Hepatocyte (in vitro differentiated cells): ENCODE data around the gene ELF5. TPM values are rescaled to one million over a fixed set of nuclear protein-coding genes. Genes with fewer than 3 reads are reported as not detected.

ENCODE experiments used
- DNase-seq: peaks from one replicate; pipeline ENCODE4 v3.0.0-alpha.2; 2016; ENCODE audit warnings: low spot score
- H2AFZ ChIP-seq: fragments of 200-600 bp; sonication (generic); 2 replicates; pipeline ENCODE4 v1.6.0; 2016; ENCODE audit warnings: antibody characterized with exemption, mild to moderate bottlenecking
- H3K27ac ChIP-seq: fragments of 200-600 bp; sonication (generic); 2 replicates; pipeline ENCODE4 v1.5.1; 2016; ENCODE audit warnings: mild to moderate bottlenecking
- H3K27me3 ChIP-seq: fragments of 200-600 bp; sonication (generic); 2 replicates; pipeline ENCODE4 v1.6.1; 2016
- H3K36me3 ChIP-seq: fragments of 200-600 bp; sonication (generic); replicated peaks from 2 replicates; pipeline ENCODE4 v1.5.1; 2016; ENCODE audit warnings: low read depth; ENCODE audit not compliant: insufficient read depth
- H3K4me1 ChIP-seq: fragments of 200-600 bp; sonication (generic); 2 replicates; pipeline ENCODE4 v1.5.1; 2016; ENCODE audit warnings: mild to moderate bottlenecking, moderate library complexity; ENCODE audit not compliant: insufficient read depth
- H3K4me2 ChIP-seq: fragments of 200-600 bp; sonication (generic); 2 replicates; pipeline ENCODE4 v1.6.0; 2016
- H3K4me3 ChIP-seq: fragments of 200-600 bp; sonication (generic); 2 replicates; pipeline ENCODE4 v1.5.1; 2016; ENCODE audit warnings: mild to moderate bottlenecking
- H3K79me2 ChIP-seq: fragments of 200-600 bp; sonication (generic); 2 replicates; pipeline ENCODE4 v1.6.0; 2017; ENCODE audit warnings: mild to moderate bottlenecking
- H3K9me2 ChIP-seq: fragments of 200-600 bp; sonication (generic); replicated peaks from 2 replicates; pipeline ENCODE4 v1.6.0; 2017; ENCODE audit warnings: mild to moderate bottlenecking; ENCODE audit not compliant: insufficient read depth
- H3K9me3 ChIP-seq: fragments of 200-600 bp; sonication (generic); 2 replicates; pipeline ENCODE4 v1.5.1; 2016; ENCODE audit warnings: low read depth, mild to moderate bottlenecking
- H4K20me1 ChIP-seq: fragments of 200-600 bp; sonication (generic); 2 replicates; pipeline ENCODE4 v1.6.0; 2016; ENCODE audit warnings: mild to moderate bottlenecking; ENCODE audit not compliant: insufficient read depth, poor library complexity, severe bottlenecking
- EZH2 ChIP-seq: fragments of 200-600 bp; sonication (generic); IDR thresholded peaks from 2 replicates; pipeline ENCODE4 v1.6.1; 2016; ENCODE audit warnings: antibody characterized with exemption, mild to moderate bottlenecking, borderline replicate concordance
- EZH2phosphoT487 ChIP-seq: fragments of 200-600 bp; sonication (generic); IDR thresholded peaks from one replicate; pipeline ENCODE4 v1.6.1; 2018; ENCODE audit warnings: antibody characterized with exemption, mild to moderate bottlenecking, low read depth, moderate library complexity; ENCODE audit not compliant: unreplicated experiment, severe bottlenecking
- WGBS: methylation state at CpG from one replicate; pipeline ENCODE4 v1.1.6; 2016; ENCODE audit warnings: low lambda C conversion rate; ENCODE audit errors: missing lambda C conversion rate; 5-methylcytosine and 5-hydroxymethylcytosine counted together
- polyA plus RNA-seq: library from polyadenylated mRNA; unstranded; fragments of >200 nt; fragmentation: Nextera tagmentation; extraction: Ambion mirVana; gene quantifications from 2 replicates; pipeline ENCODE4 v1.2.1, GENCODE V29; 2016
- total RNA-seq: library from RNA; depleted of rRNA; stranded (reverse); fragments of >200 nt; gene quantifications from 2 replicates; pipeline ENCODE4 v1.2.3, GENCODE V29; 2014
- TF ChIP-seq, protein P1 (sequence below): fragments of 200-600 bp; sonication (generic); IDR thresholded peaks from 2 replicates; pipeline ENCODE4 v1.5.1; 2016; ENCODE audit warnings: antibody characterized with exemption, mild to moderate bottlenecking; ENCODE audit not compliant: poor library complexity

Gene ELF5
- total and polyA plus RNA-seq, 2 experiments from 2014 or later, result 0.50 to 0.53 TPM

DNA sequence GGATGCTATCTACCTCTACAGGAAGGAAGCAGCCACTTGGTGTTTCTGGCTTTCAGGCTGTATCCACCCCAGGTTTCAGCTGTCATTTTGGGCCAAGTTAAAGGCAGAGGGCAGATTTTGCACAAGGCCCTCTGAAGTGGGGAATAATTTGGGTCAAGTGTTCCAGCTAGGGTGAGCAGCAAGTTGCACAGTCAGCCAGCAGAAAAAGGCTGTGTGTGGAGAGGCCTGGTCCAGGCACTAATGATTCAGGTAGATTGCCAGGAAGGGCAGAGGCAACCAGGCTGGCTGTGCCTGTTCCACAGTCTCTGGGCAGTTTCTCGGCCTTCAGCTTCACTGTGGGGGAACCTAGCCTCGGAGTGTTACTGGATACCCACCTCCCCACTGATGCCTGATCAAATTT lies 8.6 kb upstream of the ELF5 start:
- Histone ChIP-seq H3K4me1 (no peaks in the 10 kb centered on the region), H3K27me3 (no peaks in the 10 kb centered on the region), H4K20me1 (no peaks in the 10 kb centered on the region), H3K27ac (no peak overlapping the region), H3K79me2 (no peaks in the 10 kb centered on the region), H3K36me3 (no peaks in the 10 kb centered on the region), H3K9me2 (no peaks in the 10 kb centered on the region), H3K4me3 (no peak overlapping the region), H2AFZ (no peak overlapping the region), H3K9me3 (no peaks in the 10 kb centered on the region), H3K4me2 (no peak overlapping the region)
- no peak for DNase-seq
- WGBS, result 88% methylated on average over 2 of the region's 2 CpGs
- TF ChIP-seq EZH2 (no peak), EZH2phosphoT487 (no peak)
- TF ChIP-seq, protein P1, sequence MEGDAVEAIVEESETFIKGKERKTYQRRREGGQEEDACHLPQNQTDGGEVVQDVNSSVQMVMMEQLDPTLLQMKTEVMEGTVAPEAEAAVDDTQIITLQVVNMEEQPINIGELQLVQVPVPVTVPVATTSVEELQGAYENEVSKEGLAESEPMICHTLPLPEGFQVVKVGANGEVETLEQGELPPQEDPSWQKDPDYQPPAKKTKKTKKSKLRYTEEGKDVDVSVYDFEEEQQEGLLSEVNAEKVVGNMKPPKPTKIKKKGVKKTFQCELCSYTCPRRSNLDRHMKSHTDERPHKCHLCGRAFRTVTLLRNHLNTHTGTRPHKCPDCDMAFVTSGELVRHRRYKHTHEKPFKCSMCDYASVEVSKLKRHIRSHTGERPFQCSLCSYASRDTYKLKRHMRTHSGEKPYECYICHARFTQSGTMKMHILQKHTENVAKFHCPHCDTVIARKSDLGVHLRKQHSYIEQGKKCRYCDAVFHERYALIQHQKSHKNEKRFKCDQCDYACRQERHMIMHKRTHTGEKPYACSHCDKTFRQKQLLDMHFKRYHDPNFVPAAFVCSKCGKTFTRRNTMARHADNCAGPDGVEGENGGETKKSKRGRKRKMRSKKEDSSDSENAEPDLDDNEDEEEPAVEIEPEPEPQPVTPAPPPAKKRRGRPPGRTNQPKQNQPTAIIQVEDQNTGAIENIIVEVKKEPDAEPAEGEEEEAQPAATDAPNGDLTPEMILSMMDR, result no peak

DNA sequence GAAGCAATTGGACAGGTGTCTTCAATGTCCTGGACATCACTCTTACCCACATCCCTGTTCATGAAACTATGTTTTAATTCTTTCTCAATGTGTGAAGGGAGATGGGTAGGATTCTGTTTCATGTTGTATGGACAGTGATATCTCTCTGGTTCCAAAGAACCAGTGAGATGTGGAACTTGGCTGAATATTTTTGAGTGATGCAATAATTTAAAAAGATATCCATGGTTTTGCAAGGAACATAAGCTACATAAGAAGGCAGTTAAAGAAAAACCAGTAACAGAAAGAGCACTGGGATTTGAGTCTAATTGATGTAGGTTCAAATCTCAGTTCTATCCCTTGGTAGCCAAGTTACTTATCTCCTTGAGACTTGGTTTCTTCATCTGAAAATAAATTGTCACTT lies 7.7 kb upstream of the ELF5 start:
- H3K4me2 ChIP-seq, result no peak overlapping the region
- no peaks in the 10 kb centered on the region for H3K4me1 ChIP-seq
- no peaks in the 10 kb centered on the region for H3K27me3 ChIP-seq
- TF ChIP-seq, protein P1, result no peak
- TF ChIP-seq EZH2 (no peak), EZH2phosphoT487 (no peak)
- H3K9me3 ChIP-seq, result no peaks in the 10 kb centered on the region
- H3K27ac ChIP-seq, result no peak overlapping the region
- H3K4me3 ChIP-seq, result no peak overlapping the region
- DNase-seq, result no peak
- no peak overlapping the region for H2AFZ ChIP-seq
- no peaks in the 10 kb centered on the region for H4K20me1 ChIP-seq
- no peaks in the 10 kb centered on the region for H3K36me3 ChIP-seq
- no peaks in the 10 kb centered on the region for H3K79me2 ChIP-seq
- H3K9me2 ChIP-seq, result no peaks in the 10 kb centered on the region

DNA sequence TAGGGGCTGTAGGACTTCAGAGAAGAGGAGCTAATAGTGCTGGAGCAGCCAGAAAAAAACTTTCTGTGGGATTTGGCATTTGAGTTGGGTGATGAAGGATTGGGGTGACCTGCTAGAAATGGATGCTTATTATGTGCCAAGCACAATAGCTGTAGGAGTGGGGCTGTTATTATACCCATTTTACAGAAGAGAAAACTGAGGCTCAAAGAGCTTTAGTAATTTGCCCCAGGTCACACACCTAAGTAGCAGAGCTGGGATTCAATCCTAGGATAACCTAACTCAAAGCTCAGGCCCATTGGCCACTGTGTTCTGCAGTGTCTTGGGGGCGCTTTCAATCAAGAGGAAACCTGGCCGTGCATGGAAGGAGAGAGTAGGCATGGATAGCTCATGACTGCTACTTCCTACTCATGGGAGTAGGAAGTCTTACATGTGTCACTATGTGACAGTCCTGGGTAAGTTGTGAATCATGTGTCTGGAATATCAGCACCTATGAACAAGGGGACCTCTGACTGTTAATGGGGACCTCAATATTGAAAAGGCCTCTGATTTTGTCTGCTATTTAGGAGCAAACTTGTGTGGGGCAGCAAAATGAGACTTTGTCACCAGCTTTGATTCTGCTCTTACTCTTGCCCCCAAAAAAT lies 6.1 kb upstream of the ELF5 start:
- Histone ChIP-seq H3K79me2 (no peaks in the 10 kb centered on the region), H3K4me2 (no peak overlapping the region), H3K27me3 (no peaks in the 10 kb centered on the region), H3K27ac (no peak overlapping the region), H3K9me2 (no peaks in the 10 kb centered on the region), H3K36me3 (no peaks in the 10 kb centered on the region), H3K4me3 (no peak overlapping the region), H4K20me1 (no peaks in the 10 kb centered on the region), H3K4me1 (no peaks in the 10 kb centered on the region), H3K9me3 (no peaks in the 10 kb centered on the region), H2AFZ (no peak overlapping the region)
- no peak for TF ChIP-seq EZH2phosphoT487
- DNase-seq, result no peak
- WGBS, result 94% methylated on average over 2 of the region's 2 CpGs

DNA sequence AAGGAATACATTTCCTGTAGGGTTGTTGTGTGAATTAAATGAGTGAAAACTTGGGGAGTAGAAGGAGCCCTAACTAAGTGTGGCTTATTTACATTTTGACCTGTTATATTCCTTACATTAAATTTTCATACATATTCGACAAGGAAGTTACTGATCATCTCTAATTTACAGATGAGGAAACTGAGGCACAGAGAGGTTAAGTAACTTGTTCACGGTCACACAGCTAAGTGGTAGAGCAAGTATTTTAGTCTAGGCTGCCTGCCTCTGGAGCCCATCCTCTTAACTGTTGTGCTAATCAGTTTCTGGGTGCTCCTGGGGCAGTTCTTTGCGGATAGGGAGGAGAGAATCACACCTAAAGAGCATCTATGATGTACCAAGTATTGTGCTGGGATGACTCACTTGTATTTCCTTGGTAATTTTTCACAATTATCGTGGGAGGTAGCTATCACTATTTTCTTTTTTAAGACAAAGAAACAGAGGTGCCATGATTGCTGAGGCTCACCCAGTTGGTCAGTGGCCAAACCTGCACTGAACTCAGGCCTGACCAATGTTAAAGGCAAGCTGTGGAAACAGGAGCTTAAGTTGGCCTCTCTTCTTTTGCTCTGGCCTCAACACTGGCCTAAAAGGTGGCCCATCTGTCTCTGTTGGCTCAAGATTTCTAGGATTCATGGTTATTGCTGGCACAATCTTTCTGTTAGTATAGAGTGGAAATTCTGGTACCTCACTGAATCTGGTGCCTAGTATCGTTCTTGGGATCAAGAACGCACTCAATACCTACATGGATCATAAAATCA lies 2.9 kb upstream of the ELF5 start:
- Histone ChIP-seq H3K4me3 (no peak overlapping the region), H3K9me2 (no peaks in the 10 kb centered on the region), H3K79me2 (no peaks in the 10 kb centered on the region), H4K20me1 (no peaks in the 10 kb centered on the region), H3K36me3 (no peaks in the 10 kb centered on the region), H3K9me3 (no peaks in the 10 kb centered on the region), H3K4me1 (no peaks in the 10 kb centered on the region), H3K4me2 (no peak overlapping the region), H3K27me3 (no peaks in the 10 kb centered on the region), H3K27ac (no peak overlapping the region), H2AFZ (no peak overlapping the region)
- 89% methylated on average over 6 of the region's 6 CpGs for WGBS
- DNase-seq, result no peak
- no peak for TF ChIP-seq EZH2
- TF ChIP-seq, protein P1, result no peak
- no peak for TF ChIP-seq EZH2phosphoT487
